ENCODE results near the gene LOXHD1.

The LOXHD1 gene

DNA sequence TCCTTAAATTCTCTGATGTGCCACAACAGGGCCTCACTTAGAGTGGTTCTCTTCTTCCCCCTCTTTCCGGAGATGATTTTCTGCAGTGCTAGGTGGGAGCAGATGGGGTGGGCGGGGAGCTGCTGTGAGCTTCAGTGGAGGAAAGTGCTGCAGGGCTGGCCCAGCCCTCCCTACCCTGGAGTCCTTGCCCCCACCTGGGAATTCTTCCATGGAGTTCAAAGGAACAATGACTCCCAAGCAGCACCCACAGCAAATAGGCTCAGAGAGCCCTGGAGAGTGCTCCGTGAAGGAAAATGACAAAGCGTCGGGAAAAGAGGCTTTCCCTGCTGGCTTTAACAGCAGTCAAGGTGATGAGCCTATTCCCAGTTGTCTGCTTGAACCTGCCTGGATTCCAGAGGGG lies 28.8 kb downstream of the LOXHD1 start:
- in situ Hi-C loops (cut with MboI; ENCODE audit: low sequenced_read_pairs) = no loop called here

- in situ Hi-C loops (cut with MboI; ENCODE audit: low sequenced_read_pairs) = no loop called here
Measured at GRCh38 chr18:46627136-46627535, 29.9 kb downstream of the LOXHD1 start.

- in situ Hi-C loops (cut with MboI; ENCODE audit: low sequenced_read_pairs) = no loop called here
Measured at GRCh38 chr18:46625069-46625468, 32.0 kb downstream of the LOXHD1 start.

- in situ Hi-C loops (cut with MboI; ENCODE audit: low sequenced_read_pairs) = no loop called here
Measured at GRCh38 chr18:46624127-46624526, 32.9 kb downstream of the LOXHD1 start.

DNA sequence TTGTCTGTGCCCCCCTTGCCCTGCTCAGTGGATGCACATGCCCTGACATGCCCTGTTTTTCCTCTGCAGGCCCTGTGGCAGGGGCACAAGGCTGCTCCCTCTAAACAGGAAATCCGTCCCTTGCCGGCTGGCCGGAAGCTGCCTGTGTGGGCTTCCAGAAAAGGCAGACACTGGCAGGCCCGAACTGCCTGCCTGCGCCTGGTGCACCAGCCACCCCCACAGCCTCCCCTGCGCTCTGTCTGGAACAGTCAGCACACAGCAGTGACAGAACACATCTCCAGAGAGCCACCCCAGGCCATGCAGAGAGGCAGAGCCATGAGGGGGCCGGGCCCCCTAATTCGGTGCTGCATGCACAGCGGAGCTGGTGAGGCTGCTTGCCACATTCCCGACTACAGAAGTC lies 33.5 kb downstream of the LOXHD1 start:
- in situ Hi-C loops (cut with MboI; ENCODE audit: low sequenced_read_pairs) = no loop called here

GRCh38 chr18:46622999-46623398 lies 34.0 kb downstream of the LOXHD1 start:
- in situ Hi-C loops (cut with MboI; ENCODE audit: low sequenced_read_pairs) = no loop called here

GRCh38 chr18:46622451-46622850 lies 34.6 kb downstream of the LOXHD1 start:
- in situ Hi-C loops (cut with MboI; ENCODE audit: low sequenced_read_pairs) = no loop called here

GRCh38 chr18:46621871-46622270 lies 35.1 kb downstream of the LOXHD1 start:
- in situ Hi-C loops (cut with MboI; ENCODE audit: low sequenced_read_pairs) = no loop called here

DNA sequence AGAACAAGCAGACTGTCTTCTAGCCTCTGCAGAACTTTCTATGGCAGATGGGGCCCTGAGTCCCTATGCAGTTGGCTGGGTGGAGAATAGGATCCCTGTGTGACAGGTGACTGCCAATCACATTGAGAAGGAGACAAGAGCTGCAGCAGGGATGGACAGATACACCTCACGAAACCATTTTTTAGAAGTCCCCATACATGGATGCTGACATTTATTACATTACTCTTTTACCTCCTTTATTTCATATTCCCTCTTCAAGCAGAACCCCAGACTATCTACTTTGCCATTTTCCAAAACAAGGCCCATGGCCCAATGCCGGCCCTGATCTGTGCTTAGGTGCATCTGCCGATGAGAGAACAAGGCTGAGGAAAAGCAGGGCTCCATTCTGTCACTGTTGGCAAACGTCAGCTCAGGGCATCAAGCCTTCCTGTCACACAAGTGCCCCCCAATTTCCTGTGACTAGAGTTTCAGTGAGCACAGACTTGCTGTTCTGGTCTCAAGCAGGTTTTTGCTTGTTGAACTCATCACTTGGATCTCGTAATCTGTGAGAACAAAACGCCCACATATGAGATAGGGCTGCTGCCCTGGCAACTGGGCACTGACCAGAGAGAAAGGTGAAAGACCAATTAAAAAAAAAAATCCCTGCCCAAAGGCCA lies 35.8 kb downstream of the LOXHD1 start:
- in situ Hi-C loops (cut with MboI; ENCODE audit: low sequenced_read_pairs) = no loop called here

DNA sequence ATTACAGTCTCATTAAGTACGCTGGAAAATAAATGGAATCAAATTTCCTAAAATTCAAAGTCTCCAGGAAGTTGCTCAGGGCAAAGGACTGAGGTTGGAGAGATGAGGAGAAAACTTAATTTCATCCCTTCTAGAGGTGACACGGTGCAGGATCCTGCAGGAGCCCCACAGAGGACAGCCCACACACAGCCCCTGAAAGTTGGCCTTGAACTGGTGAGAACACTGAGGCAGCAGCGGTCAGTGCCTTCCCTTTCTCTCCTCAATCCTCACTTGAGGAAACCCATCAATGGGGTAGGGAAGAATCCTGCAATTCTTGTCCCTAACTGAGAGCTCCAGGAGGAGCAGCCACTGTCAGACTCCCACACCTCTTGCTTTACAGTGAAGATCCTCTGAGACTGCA lies 37.5 kb downstream of the LOXHD1 start:
- in situ Hi-C loops (cut with MboI; ENCODE audit: low sequenced_read_pairs) = no loop called here

- in situ Hi-C loops (cut with MboI; ENCODE audit: low sequenced_read_pairs) = no loop called here
Measured at GRCh38 chr18:46615720-46616119, 41.3 kb downstream of the LOXHD1 start.

DNA sequence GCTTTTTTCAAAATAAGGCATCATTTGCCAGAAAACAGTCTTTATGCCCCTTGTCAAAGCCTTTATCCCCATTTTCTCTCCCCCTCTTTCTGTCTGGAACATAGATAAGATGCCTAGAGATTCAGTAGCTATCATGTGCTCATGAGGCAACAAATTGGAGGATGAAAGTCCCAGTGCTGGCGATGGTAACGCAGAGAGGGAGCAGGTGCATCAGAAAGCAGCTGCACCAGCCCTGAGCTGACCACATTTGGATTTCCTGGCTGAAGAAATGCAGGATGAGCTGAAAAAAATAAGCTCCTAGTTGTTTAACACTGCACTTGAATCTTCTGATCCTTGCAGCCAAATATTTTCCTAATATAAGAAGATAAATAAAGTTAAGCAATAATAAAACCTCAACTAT lies 48.0 kb downstream of the LOXHD1 start:
- in situ Hi-C loops (cut with MboI; ENCODE audit: low sequenced_read_pairs) = no loop called here

GRCh38 chr18:46607926-46608325 lies 49.1 kb downstream of the LOXHD1 start:
- in situ Hi-C loops (cut with MboI; ENCODE audit: low sequenced_read_pairs) = no loop called here

DNA sequence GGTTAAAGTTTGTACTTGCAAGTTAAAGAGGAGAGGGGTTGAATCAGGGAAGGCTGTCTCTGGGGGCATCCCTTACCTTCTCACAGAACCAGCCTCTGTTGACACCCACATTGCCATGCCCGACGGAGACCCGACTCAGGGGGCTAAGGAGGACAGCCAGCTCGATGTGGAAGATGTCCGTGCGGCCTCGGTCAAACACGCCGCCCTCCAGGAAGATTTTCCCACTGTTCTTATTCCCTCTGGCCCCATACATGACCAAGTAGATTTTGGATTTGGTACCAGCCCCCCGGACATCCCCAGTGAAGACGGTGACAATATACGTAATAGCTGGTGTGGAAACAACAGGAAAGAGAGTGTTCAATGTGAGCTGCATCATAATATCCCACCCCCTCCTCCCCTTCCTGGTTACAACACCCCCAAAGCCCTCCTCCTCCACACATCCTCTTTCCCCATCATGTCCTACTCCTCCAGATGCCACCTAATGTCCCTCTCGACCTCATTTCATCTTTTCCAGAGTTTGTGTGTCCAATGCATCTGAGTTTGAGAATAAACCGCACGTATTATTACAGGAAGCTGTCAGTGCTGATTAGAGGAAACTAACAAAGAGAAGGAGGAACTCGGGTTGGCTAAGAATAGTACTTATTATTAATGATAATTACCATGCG lies 55.7 kb downstream of the LOXHD1 start:
- in situ Hi-C loops (cut with MboI; ENCODE audit: low sequenced_read_pairs) = no loop called here

DNA sequence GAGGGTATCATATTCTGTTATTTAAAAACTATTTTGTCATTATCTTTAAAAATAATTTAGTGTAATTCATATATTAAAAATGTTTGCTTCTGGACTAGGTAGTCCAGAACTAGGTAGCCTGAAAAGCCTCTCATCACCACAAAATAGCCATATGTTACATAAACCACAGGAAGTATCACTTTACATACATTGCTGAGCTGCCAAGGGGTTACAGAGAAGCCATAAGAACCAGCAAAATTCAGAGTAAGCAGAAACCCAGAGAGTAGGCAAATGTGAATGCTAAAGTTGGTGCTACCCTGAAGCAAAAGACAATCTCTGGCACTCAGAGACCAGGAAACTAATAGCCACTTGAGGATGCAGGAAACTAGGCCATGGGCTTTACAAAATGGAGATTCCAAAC lies 60.9 kb downstream of the LOXHD1 start:
- in situ Hi-C loops (cut with MboI; ENCODE audit: low sequenced_read_pairs) = no loop called here

DNA sequence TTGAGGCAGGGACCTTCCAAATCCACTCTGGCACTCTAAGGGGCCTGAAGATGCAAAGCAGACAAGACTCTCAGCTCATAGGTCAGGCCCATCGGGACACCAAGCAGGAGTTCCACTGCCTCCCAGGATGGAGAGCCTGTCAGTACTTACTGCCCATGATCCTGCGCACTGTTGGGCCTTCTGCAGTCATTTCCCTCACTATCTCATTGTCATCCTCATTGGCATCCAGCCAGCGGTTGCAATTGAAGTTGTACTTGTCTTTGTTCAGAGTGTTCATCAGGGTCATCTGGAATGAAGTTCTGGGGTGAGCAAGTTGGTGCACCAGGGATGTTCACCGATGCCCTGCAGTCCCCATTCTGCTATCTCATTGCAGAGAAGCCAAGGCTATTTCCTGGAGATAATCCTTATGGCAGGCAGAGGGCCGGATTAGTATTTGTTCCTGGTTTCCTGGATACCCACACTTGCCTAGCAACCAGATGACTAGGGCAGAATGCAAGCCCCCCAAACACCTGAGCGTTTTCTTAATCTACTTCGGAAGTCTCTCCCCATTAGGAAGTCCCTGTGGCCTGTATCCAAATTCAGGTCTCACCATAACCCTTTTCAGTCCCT lies 65.1 kb downstream of the LOXHD1 start:
- in situ Hi-C loops (cut with MboI; ENCODE audit: low sequenced_read_pairs) = no loop called here

- in situ Hi-C loops (cut with MboI; ENCODE audit: low sequenced_read_pairs) = no loop called here
Measured at GRCh38 chr18:46590103-46590502, 66.9 kb downstream of the LOXHD1 start.

GRCh38 chr18:46588971-46589660 lies 67.9 kb downstream of the LOXHD1 start:
- in situ Hi-C loops (cut with MboI; ENCODE audit: low sequenced_read_pairs) = no loop called here

DNA sequence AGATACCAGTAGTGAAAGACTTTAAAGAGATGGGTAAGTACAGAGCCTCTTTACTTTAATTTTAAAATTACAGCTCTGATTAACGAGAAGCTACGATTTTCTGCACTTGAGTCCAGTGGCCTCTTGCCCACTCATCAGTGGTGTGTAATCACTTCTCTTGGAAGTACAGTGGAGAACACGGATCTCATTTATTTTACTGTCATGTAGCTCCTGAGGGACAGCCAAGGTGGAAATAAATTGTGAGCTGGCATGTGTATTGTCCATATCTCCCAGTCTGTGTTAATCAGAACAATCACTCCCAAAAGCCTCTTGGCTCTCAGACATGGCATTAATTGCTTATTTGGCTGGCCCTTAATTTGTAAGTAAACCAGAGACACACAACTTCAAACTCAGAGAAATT lies 69.4 kb downstream of the LOXHD1 start:
- in situ Hi-C loops (cut with MboI; ENCODE audit: low sequenced_read_pairs) = no loop called here

- in situ Hi-C loops (cut with MboI; ENCODE audit: low sequenced_read_pairs) = no loop called here
Measured at GRCh38 chr18:46583711-46584110, 73.3 kb downstream of the LOXHD1 start.

- in situ Hi-C loops (cut with MboI; ENCODE audit: low sequenced_read_pairs) = no loop called here
Measured at GRCh38 chr18:46581648-46582047, 75.4 kb downstream of the LOXHD1 start.

DNA sequence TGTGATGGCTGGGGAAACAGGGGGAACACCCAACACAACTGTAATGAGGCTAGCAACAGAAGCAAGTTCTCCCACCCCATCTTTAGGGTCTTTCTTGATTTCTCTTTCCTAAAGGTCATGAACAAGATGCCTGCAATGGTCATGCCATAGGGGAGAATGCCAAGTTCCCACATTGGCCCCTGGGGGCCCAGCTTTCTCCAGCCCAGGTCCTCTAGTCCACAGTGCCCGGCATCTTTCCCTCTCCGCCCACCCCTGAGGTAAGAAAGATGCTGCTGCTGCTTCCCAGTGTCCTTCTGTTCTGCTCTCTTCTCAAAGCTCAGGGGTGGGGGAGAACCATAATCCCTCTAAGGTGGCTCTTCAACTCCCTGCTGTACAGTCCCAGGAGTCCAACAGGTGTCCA lies 78.0 kb downstream of the LOXHD1 start:
- in situ Hi-C loops (cut with MboI; ENCODE audit: low sequenced_read_pairs) = no loop called here
